ENCODE measurements around the gene NHS.

- TF ChIP-seq REST (IDR thresholded peaks at IDR 0.05; ENCODE audit: insufficient read depth in 1 of 2, low read depth in 2 of 2, low read length in 2 of 2), result no peak
- no peak for TF ChIP-seq TAF1 (IDR thresholded peaks at IDR 0.05; ENCODE audit: borderline replicate concordance, insufficient read depth, low read length)
Observed at GRCh38 chrX:17425136-17425535, 50.1 kb downstream of the NHS start.

Data from PFSK-1 (cell line).